ENCODE results near the gene STX1B. TPM values are rescaled to one million over a fixed set of nuclear protein-coding genes. Genes with fewer than 3 reads are reported as not detected.

Gene STX1B
- polyA plus RNA-seq, 1 experiment: 4.2 TPM

- no peak for DNase-seq (ENCODE audit: low read depth, low spot score)
- CTCF ChIA-PET: interaction anchor here (1.1 to 1.2 kb wide), 3 partner anchors 8 to 68 kb away, joined by 3 to 5 read pairs (median 3); no protein-coding TSS in a partner anchor
- Histone ChIP-seq H3K4me3 (ENCODE audit: low read depth, low read length) (peak overlapping the region; percentile 78), H3K27ac (ENCODE audit: low read depth, low read length) (no peak overlapping the region), H3K9me3 (ENCODE audit: control insufficient read depth, insufficient read depth, low read length) (no peaks in the 10 kb centered on the region; the same call in 1 of the 2 replicates), H3K27me3 (ENCODE audit: control insufficient read depth, insufficient read depth, low read length) (no peaks in the 10 kb centered on the region)
- POLR2A ChIA-PET: interaction anchor here (0.6 to 1.1 kb wide), 5 partner anchors 10 to 801 kb away, joined by 3 to 6 read pairs (median 4); partner anchors contain the start of gene FBXL19
- 0 out of 2 replicates have a peak, but pooled peaks have one; percentile 13 for TF ChIP-seq CTCF (IDR thresholded peaks at IDR 0.05; ENCODE audit: low read depth, low read length)
Measured at GRCh38 chr16:30949650-30950515, 60.6 kb downstream of the STX1B start.

- no peak for DNase-seq (ENCODE audit: low read depth, low spot score)
- ChIA-PET CTCF (no interaction called here), POLR2A (interaction anchor here (0.6 to 1.1 kb wide), 5 partner anchors 9 to 802 kb away, joined by 3 to 6 read pairs (median 4); partner anchors contain the start of gene FBXL19)
- Histone ChIP-seq H3K9me3 (ENCODE audit: control insufficient read depth, insufficient read depth, low read length) (no peaks in the 10 kb centered on the region; the same call in 1 of the 2 replicates), H3K27ac (ENCODE audit: low read depth, low read length) (peak within 1 kb of the TSS; percentile 52), H3K4me3 (ENCODE audit: low read depth, low read length) (peak within 1 kb of the TSS; percentile 78), H3K27me3 (ENCODE audit: control insufficient read depth, insufficient read depth, low read length) (no peaks in the 10 kb centered on the region)
- no peak for TF ChIP-seq CTCF (IDR thresholded peaks at IDR 0.05; ENCODE audit: low read depth, low read length)
Measured at GRCh38 chr16:30948667-30949649, 61.5 kb downstream of the STX1B start, which contains the start of gene ORAI3. TSS of gene ORAI3 (plus strand) at chr16:30949068. CDS start at chr16:30949290, 222 bp downstream.

- Histone ChIP-seq H3K4me3 (ENCODE audit: low read depth, low read length) (peak overlapping the region; percentile 78), H3K27me3 (ENCODE audit: control insufficient read depth, insufficient read depth, low read length) (no peaks in the 10 kb centered on the region), H3K27ac (ENCODE audit: low read depth, low read length) (no peak overlapping the region), H3K9me3 (ENCODE audit: control insufficient read depth, insufficient read depth, low read length) (no peaks in the 10 kb centered on the region; the same call in 1 of the 2 replicates)
- no peak for TF ChIP-seq CTCF (IDR thresholded peaks at IDR 0.05; ENCODE audit: low read depth, low read length)
- CTCF ChIA-PET: no interaction called here
- POLR2A ChIA-PET: interaction anchor here (0.5 to 1.0 kb wide), 2 partner anchors 224 to 534 kb away, joined by 3 to 4 read pairs; partner anchors contain the start of gene SLC5A2
- peak; percentile 91 for DNase-seq (ENCODE audit: low read depth, low spot score)
Measured at GRCh38 chr16:30947859-30948666, 62.4 kb downstream of the STX1B start.

- ChIA-PET POLR2A (interaction anchor here (1.0 kb wide), 1 partner anchor 535 kb away, joined by 3 read pairs; the partner anchor contains the start of gene SLC5A2), CTCF (no interaction called here)
- Histone ChIP-seq H3K27me3 (ENCODE audit: control insufficient read depth, insufficient read depth, low read length) (no peaks in the 10 kb centered on the region), H3K4me3 (ENCODE audit: low read depth, low read length) (no peak overlapping the region), H3K27ac (ENCODE audit: low read depth, low read length) (no peak overlapping the region), H3K9me3 (ENCODE audit: control insufficient read depth, insufficient read depth, low read length) (no peaks in the 10 kb centered on the region; the same call in 1 of the 2 replicates)
- no peak for DNase-seq (ENCODE audit: low read depth, low spot score)
- TF ChIP-seq CTCF (IDR thresholded peaks at IDR 0.05; ENCODE audit: low read depth, low read length): no peak
Measured at GRCh38 chr16:30947541-30947858, 62.9 kb downstream of the STX1B start.
